GM20000 (cell line): ENCODE measurements around the gene RAPGEF2.

Source experiments
- DNase-seq: peaks from one replicate; pipeline ENCODE4 v3.0.0; 2012; ENCODE audit warnings: low spot score
- TF ChIP-seq, protein P1 (sequence below): IDR thresholded peaks from 2 replicates; pipeline ENCODE4 v1.5.1; 2012; ENCODE audit warnings: mild to moderate bottlenecking, control low read depth; ENCODE audit errors: extremely low read depth, missing control alignments

RAPGEF2 gene

DNA sequence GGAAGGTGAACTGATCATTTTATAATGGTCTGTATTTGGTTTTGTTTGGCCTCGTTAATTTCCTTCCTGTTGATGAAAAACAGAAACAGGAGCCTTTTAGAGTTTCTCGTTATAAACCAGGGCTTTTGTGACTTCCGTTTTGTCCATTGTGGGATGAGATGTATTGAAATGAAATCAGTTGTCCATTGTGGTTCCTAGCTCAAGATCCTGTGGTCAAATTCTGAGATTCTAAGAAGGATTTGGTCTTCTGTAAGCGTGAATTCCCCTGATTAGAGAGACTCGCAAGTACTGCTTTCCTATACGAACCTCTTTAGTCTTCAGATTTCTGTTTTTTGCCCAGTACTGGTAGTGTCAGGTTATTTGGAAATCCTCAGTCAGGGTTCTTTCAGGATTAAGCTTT, 101.7 kb downstream of the RAPGEF2 start:
- TF ChIP-seq, protein P1, sequence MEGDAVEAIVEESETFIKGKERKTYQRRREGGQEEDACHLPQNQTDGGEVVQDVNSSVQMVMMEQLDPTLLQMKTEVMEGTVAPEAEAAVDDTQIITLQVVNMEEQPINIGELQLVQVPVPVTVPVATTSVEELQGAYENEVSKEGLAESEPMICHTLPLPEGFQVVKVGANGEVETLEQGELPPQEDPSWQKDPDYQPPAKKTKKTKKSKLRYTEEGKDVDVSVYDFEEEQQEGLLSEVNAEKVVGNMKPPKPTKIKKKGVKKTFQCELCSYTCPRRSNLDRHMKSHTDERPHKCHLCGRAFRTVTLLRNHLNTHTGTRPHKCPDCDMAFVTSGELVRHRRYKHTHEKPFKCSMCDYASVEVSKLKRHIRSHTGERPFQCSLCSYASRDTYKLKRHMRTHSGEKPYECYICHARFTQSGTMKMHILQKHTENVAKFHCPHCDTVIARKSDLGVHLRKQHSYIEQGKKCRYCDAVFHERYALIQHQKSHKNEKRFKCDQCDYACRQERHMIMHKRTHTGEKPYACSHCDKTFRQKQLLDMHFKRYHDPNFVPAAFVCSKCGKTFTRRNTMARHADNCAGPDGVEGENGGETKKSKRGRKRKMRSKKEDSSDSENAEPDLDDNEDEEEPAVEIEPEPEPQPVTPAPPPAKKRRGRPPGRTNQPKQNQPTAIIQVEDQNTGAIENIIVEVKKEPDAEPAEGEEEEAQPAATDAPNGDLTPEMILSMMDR = no peak
- DNase-seq = no peak

DNA sequence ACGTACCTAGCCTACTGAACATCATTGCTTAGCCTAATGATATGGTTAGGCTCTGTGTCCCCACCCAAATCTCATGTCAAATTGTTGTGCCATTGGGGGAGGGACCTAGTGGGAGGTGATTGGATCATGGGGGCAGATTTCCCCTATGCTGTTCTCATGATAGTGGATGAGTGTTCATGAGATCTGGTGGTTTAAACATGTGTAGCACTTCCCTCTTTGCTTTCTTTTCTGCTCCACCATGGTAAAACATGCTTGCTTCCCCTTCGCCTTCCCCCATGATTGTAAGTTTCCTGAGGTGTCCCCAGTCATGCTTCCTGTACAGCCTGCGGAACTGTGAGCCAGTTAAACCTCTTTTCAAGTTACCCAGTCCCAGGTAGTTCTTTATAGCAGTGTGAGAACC, 102.6 kb downstream of the RAPGEF2 start:
- TF ChIP-seq, protein P1 = no peak
- no peak for DNase-seq

DNA sequence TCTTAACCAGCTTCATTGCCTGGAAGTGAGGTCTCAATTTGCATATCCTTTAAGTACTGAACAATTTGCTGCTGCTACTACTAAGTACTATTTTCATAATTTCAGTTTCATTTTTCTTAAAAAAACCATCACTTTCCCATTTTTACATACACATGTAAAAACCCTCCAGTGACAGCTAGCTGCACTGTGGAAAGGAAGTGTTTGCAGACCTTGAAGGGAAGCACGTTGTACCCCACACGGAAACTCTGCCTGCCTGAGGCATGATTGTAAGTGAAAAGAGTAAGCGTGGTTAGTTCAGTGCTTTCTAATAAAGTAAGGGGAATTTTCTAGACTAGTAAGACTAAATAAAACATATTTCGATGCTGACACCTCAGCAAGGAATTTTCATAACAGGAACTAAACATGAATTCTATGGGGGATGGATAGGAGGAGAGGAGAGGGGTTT, 103.6 kb downstream of the RAPGEF2 start:
- TF ChIP-seq, protein P1 = no peak
- DNase-seq = peak; percentile 48

DNA sequence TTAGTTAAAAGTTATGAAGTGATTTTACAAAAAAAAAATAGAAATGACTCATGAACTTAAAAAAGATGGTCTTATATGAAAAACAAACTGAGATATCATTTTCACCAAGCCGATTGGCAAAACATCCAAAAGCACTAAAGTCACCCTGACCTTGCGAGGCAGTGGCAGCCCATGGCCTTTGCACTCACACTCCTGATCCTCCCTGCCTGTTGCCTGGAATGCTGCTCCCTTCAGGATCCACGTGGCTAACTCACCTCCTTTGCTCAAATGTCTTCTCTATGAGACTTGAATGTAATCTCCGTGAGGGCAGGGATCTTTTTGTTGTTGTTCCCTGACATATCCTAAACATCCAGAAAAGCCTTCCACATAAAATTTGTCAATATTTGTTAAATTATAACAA, 106.4 kb downstream of the RAPGEF2 start:
- TF ChIP-seq, protein P1 = no peak
- no peak for DNase-seq

DNA sequence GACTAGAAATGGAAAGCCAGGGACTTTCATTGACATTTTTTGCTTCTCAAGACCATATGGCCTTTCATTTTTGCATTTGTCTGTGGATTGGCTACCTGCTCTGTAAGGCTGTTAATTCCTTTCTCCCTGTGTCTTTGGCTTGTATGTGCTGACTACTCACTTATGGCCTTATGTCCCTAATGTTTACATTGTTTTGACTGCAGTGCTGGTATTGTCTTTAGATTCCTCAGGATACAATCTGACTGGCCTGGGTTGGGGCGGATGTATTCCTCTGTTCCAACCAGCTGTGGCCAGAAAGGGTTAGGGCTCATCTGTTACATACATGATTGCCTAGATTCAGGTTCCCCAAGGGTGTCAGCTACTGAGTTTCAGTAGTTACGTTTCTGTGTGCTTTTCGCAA, 108.1 kb downstream of the RAPGEF2 start:
- DNase-seq = no peak
- TF ChIP-seq, protein P1 = no peak

DNA sequence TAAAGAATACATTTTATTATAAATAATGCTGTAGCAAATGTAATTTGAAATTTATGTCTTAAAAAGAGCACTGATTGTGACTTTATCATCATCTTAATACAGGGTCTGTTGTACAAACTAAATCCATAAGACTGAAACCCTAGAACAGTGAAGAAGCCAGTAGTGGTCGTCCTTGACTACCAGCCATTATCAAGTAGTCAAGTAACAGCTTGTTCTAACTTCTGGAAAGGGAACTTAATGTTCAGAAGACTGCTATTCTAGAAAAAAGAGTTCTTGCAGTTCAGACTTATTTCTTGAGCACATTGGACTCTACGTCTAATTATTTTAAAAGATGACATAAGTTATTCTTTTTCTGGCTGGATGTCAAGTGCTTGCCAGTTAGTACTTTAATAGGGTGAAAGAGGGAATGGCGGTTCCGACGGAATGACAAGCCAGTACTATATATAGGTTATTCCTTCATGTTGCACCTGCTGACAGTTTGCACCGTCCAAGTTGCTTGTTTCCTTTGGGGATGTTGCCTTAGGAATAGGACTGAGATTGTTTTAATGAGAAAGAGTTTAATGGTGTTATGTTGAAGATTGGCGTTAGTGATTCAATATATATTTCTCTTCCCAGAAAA, 109.9 kb downstream of the RAPGEF2 start:
- DNase-seq = no peak
- TF ChIP-seq, protein P1 = no peak

DNA sequence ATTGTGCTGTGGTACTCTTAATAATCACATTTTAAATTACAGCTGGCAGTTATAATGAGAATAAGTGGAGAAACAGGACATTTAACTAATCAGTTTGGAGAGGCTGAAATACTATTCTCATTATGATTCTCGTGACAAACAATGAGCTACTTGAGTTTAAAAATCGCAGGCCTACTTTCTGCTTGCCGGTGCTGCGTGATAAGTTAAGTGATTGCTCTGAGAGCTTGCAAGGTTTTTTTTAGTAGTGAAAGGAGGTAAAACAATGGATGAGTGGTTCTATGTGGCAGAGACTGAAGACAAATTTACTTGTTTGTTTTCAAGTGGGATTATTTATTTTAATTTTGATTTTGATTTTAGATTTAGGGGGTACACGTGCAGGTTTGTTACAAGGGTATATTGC, 114.0 kb downstream of the RAPGEF2 start:
- DNase-seq = no peak
- TF ChIP-seq, protein P1 = no peak
